Measurements from ENCODE around the gene ELMO3. TPM values are rescaled to one million over a fixed set of nuclear protein-coding genes. Genes with fewer than 3 reads are reported as not detected.

The ELMO3 gene
- polyA plus RNA-seq, 1 donor from 2014 or later: 2.2 TPM

DNA sequence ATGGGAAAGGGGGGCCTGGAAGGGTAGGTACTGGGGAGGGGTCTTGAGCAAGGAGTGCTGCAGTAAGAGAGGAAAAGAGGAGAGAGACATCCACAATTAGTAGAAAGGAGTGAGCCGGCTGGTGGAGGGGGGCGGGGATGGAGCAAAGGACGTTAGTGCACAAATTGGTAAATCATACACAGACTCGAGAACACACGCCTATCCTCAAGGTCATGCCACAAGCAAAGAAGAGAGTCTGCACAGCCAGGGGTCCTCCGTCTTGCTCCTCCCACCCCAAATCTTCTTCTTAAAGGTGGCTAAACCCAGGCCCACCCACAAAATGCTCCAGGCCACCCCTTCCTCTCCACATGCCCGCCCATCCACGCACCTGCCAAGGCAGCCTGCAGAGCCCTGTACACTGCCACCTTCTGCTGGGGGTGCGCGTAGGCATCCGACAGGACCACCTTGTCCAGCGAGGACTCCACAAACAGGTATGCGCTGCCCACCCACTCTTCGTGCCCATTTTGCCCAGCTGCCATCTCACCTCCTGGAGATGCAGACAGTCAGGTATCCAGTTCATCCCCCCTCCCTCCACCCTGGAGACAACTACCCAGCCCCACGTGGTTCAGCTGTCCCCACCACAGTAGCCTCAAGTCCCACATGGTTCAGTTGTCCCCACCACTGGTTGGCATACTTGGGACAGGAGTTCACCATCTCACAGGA lies 42.6 kb upstream of the ELMO3 start (continued):
- TF ChIP-seq, protein P1, sequence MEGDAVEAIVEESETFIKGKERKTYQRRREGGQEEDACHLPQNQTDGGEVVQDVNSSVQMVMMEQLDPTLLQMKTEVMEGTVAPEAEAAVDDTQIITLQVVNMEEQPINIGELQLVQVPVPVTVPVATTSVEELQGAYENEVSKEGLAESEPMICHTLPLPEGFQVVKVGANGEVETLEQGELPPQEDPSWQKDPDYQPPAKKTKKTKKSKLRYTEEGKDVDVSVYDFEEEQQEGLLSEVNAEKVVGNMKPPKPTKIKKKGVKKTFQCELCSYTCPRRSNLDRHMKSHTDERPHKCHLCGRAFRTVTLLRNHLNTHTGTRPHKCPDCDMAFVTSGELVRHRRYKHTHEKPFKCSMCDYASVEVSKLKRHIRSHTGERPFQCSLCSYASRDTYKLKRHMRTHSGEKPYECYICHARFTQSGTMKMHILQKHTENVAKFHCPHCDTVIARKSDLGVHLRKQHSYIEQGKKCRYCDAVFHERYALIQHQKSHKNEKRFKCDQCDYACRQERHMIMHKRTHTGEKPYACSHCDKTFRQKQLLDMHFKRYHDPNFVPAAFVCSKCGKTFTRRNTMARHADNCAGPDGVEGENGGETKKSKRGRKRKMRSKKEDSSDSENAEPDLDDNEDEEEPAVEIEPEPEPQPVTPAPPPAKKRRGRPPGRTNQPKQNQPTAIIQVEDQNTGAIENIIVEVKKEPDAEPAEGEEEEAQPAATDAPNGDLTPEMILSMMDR (IDR thresholded peaks at IDR 0.05; ENCODE audit: poor library complexity, severe bottlenecking): no peak

DNA sequence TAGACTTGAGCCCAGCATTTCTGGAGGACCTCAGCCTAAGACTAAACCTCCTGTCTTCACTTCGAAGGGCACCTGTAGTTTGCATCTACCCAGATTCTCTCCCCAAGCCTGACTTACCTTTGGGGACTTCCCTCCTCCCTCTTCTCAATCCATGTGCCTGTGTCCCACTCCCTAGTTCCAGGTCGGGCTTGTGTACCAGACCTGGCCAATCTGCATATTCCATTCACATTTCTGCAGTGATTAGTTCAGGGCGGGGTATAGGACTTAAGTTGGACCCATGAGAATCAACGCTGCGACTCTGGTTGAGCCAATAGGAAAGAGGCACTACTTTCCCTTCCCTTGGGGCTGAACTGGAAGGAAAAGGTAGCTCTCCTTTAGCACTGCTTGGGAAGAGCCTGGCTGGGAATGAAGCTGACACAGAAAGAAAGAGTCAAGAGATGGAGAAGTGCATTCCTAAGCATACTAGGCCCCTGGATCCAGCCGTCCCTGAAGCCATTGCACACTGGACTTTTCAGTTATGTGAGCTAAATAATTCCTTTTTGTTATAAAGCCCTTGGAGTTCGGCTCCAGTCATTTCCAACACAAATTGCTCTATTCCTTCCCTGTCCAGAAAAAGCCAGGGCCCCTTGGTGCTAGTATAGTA lies 41.7 kb upstream of the ELMO3 start:
- TF ChIP-seq EP300 (conservative IDR thresholded peaks at IDR 0.05; ENCODE audit: poor library complexity, severe bottlenecking) (no peak), SMC3 (conservative IDR thresholded peaks at IDR 0.05; ENCODE audit: poor library complexity) (no peak), RAD21 (conservative IDR thresholded peaks at IDR 0.05) (no peak), TAF1 (IDR thresholded peaks at IDR 0.05; ENCODE audit: low read depth) (no peak), MXI1 (conservative IDR thresholded peaks at IDR 0.05; ENCODE audit: poor library complexity, severe bottlenecking) (no peak), POLR2AphosphoS5 (IDR thresholded peaks at IDR 0.05) (no peak), EZH2 (IDR thresholded peaks at IDR 0.05; ENCODE audit: borderline replicate concordance, insufficient read depth, low read length, poor library complexity, severe bottlenecking) (no peak)
- TF ChIP-seq, protein P2, sequence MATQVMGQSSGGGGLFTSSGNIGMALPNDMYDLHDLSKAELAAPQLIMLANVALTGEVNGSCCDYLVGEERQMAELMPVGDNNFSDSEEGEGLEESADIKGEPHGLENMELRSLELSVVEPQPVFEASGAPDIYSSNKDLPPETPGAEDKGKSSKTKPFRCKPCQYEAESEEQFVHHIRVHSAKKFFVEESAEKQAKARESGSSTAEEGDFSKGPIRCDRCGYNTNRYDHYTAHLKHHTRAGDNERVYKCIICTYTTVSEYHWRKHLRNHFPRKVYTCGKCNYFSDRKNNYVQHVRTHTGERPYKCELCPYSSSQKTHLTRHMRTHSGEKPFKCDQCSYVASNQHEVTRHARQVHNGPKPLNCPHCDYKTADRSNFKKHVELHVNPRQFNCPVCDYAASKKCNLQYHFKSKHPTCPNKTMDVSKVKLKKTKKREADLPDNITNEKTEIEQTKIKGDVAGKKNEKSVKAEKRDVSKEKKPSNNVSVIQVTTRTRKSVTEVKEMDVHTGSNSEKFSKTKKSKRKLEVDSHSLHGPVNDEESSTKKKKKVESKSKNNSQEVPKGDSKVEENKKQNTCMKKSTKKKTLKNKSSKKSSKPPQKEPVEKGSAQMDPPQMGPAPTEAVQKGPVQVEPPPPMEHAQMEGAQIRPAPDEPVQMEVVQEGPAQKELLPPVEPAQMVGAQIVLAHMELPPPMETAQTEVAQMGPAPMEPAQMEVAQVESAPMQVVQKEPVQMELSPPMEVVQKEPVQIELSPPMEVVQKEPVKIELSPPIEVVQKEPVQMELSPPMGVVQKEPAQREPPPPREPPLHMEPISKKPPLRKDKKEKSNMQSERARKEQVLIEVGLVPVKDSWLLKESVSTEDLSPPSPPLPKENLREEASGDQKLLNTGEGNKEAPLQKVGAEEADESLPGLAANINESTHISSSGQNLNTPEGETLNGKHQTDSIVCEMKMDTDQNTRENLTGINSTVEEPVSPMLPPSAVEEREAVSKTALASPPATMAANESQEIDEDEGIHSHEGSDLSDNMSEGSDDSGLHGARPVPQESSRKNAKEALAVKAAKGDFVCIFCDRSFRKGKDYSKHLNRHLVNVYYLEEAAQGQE (IDR thresholded peaks at IDR 0.05; ENCODE audit: borderline replicate concordance): no peak
- TF ChIP-seq, protein P1 (IDR thresholded peaks at IDR 0.05; ENCODE audit: poor library complexity, severe bottlenecking): no peak
- Histone ChIP-seq H2AFZ (ENCODE audit: low read depth, low read length) (no peak overlapping the region), H3K36me3 (ENCODE audit: insufficient read depth, low read length) (no peaks in the 10 kb centered on the region), H3K4me3 (ENCODE audit: low read length) (no peak overlapping the region), H4K20me1 (ENCODE audit: insufficient read depth) (no peaks in the 10 kb centered on the region), H3K27ac (ENCODE audit: low read length) (no peak overlapping the region), H3K9me3 (ENCODE audit: low read length) (no peaks in the 10 kb centered on the region), H3K79me2 (replicated peaks; ENCODE audit: insufficient read depth, low read length) (no peaks in the 10 kb centered on the region), H3F3A (ENCODE audit: insufficient read depth, low read length, poor library complexity, severe bottlenecking) (no peaks in the 10 kb centered on the region), H3K9ac (ENCODE audit: low read length) (no peak overlapping the region), H3K27me3 (ENCODE audit: insufficient read depth, low read depth, low read length) (peaks cover 100% of the 10 kb centered on the region), H3K4me2 (ENCODE audit: low read length) (no peak overlapping the region), H3K9me2 (ENCODE audit: insufficient read depth, low read length) (no peaks in the 10 kb centered on the region)

Data from neural cell (in vitro differentiated cells).